Caco-2 (cell line): ENCODE data around the gene CFAP206. TPM values are rescaled to one million over a fixed set of nuclear protein-coding genes. Genes with fewer than 3 reads are reported as not detected.
A peak's percentile ranks its signal among the peaks of the same experiment; 100 is the strongest.

Experiments
- BruUV-seq: library from RNA; stranded (reverse); fragments of 400-500 nt; replicated peaks from 2 replicates; lab custom pipeline; 2021; lab: Mats Ljungman, UMichigan
- CTCF ChIA-PET: fragments of 300-600 bp; sonication (Branson Sonifier 250); formaldehyde crosslinking; loops from one replicate; lab custom pipeline; 2022; ENCODE audit warnings: antibody characterized with exemption; lab: Charles Lee
- POLR2A ChIA-PET: fragments of 300-600 bp; sonication (Branson Sonifier 250); formaldehyde crosslinking; loops from one replicate; lab custom pipeline; 2022; ENCODE audit warnings: antibody characterized with exemption; lab: Charles Lee
- DNase-seq, 2 experiments: peaks; one replicate each; pipeline versions ENCODE4 v3.0.0 to v3.0.0-alpha.2; 2020 to 2022
- H3K27me3 ChIP-seq: replicated peaks from 2 replicates; pipeline ENCODE4 v1.6.0; 2011; ENCODE audit warnings: low read length; ENCODE audit not compliant: control insufficient read depth, insufficient read depth
- H3K36me3 ChIP-seq: 2 replicates; pipeline ENCODE4 v1.5.1; 2011; ENCODE audit warnings: low read length; ENCODE audit not compliant: control insufficient read depth, insufficient read depth
- H3K4me1 ChIP-seq: fragments of 250-450 bp; sonication (Bioruptor Pico); 2 replicates; pipeline ENCODE4 v1.5.1; 2020; ENCODE audit warnings: mild to moderate bottlenecking
- H3K4me3 ChIP-seq: 2 replicates; pipeline ENCODE4 v1.5.1; 2011; ENCODE audit warnings: low read depth, mild to moderate bottlenecking, control low read depth, low read length
- H3K9me3 ChIP-seq: fragments of 250-450 bp; sonication (Bioruptor Pico); 2 replicates; pipeline ENCODE4 v1.5.1; 2020; ENCODE audit warnings: mild to moderate bottlenecking, moderate library complexity
- H3K27ac Mint-ChIP-seq: one replicate; pipeline ENCODE4 v1.8.0; 2022; ENCODE audit warnings: mixed read lengths; ENCODE audit not compliant: unreplicated experiment
- H3K27me3 Mint-ChIP-seq: one replicate; pipeline ENCODE4 v1.8.0; 2022; ENCODE audit warnings: mixed read lengths; ENCODE audit not compliant: insufficient read depth, unreplicated experiment
- H3K36me3 Mint-ChIP-seq: one replicate; pipeline ENCODE4 v1.8.0; 2022; ENCODE audit warnings: mild to moderate bottlenecking, mixed read lengths; ENCODE audit not compliant: insufficient read depth, unreplicated experiment
- H3K4me1 Mint-ChIP-seq: one replicate; pipeline ENCODE4 v1.8.0; 2022; ENCODE audit warnings: low read depth, mixed read lengths; ENCODE audit not compliant: unreplicated experiment
- H3K4me3 Mint-ChIP-seq: one replicate; pipeline ENCODE4 v1.8.0; 2022; ENCODE audit warnings: mild to moderate bottlenecking, moderate library complexity, mixed read lengths; ENCODE audit not compliant: unreplicated experiment
- H3K9me3 Mint-ChIP-seq: one replicate; pipeline ENCODE4 v1.8.0; 2022; ENCODE audit warnings: mixed read lengths; ENCODE audit not compliant: unreplicated experiment
- intact Hi-C: fragments of 100-400 bp; cut with micrococcal nuclease; formaldehyde crosslinking; loops from one replicate; pipeline ENCODE4 v1.10.0; 2022; ENCODE audit not compliant: unreplicated experiment
- total RNA-seq: library from RNA; stranded (reverse); gene quantifications from 2 replicates; pipeline ENCODE4 v1.2.3, GENCODE V29; 2022
- TF ChIP-seq, protein P1 (sequence below), 2 experiments: fragments of 200-600 bp in 1 of 2; IDR thresholded peaks; 1 replicate in 1 of 2; 2 replicates in 1 of 2; pipeline versions ENCODE4 v1.5.1 to v1.8.0; 2011 to 2022; ENCODE audit warnings: antibody characterized with exemption in 1 of 2, control low read depth in 1 of 2, inconsistent platforms in 1 of 2, low read depth in 1 of 2, low read length in 1 of 2, mild to moderate bottlenecking in 1 of 2, moderate library complexity in 1 of 2; ENCODE audit not compliant: insufficient read depth in 1 of 2, severe bottlenecking in 1 of 2, unreplicated experiment in 1 of 2

The CFAP206 gene
- total RNA-seq, 1 experiment from 2014 or later: not detected

DNA sequence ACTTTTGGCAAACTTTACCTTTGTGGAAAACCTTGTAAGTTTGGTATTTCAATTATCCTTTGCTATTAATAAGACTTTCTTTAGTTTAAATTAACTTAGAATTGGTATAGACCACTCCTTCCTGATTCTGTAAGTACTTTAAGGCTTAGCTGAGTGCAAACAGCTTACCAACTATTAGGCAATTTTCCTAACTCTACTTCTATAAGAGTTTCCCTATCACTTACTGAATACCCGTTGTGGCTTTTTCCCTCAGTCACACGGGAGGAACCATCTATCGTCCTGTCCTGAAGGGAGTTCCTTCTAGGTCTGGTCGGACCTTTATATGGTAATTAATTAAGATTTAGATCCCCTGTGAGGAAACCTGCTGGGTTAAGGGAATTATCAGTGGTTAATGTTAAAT, 74.6 kb downstream of the CFAP206 start:
- Mint-ChIP-seq H3K4me3 (no peak overlapping the region), H3K27ac (no peak overlapping the region), H3K27me3 (no peaks in the 10 kb centered on the region), H3K4me1 (peaks cover 6% of the 10 kb centered on the region), H3K9me3 (peaks cover 17% of the 10 kb centered on the region), H3K36me3 (peaks cover 16% of the 10 kb centered on the region)
- DNase-seq: no peak
- no peaks in the 10 kb centered on the region for H3K27me3 ChIP-seq
- ChIA-PET CTCF (no interaction called here), POLR2A (no interaction called here)
- H3K36me3 ChIP-seq: no peaks in the 10 kb centered on the region; the same call in 1 of the 2 replicates
- H3K9me3 ChIP-seq: no peaks in the 10 kb centered on the region
- H3K4me3 ChIP-seq: no peak overlapping the region
- intact Hi-C loops: no loop called here
- H3K4me1 ChIP-seq: 0 out of 2 replicates have a peak, but pooled peaks cover 8% of the 10 kb centered on the region
- TF ChIP-seq, protein P1, sequence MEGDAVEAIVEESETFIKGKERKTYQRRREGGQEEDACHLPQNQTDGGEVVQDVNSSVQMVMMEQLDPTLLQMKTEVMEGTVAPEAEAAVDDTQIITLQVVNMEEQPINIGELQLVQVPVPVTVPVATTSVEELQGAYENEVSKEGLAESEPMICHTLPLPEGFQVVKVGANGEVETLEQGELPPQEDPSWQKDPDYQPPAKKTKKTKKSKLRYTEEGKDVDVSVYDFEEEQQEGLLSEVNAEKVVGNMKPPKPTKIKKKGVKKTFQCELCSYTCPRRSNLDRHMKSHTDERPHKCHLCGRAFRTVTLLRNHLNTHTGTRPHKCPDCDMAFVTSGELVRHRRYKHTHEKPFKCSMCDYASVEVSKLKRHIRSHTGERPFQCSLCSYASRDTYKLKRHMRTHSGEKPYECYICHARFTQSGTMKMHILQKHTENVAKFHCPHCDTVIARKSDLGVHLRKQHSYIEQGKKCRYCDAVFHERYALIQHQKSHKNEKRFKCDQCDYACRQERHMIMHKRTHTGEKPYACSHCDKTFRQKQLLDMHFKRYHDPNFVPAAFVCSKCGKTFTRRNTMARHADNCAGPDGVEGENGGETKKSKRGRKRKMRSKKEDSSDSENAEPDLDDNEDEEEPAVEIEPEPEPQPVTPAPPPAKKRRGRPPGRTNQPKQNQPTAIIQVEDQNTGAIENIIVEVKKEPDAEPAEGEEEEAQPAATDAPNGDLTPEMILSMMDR (IDR thresholded peaks at IDR 0.05; ENCODE audit: insufficient read depth in 1 of 2, low read depth in 1 of 2, low read length in 1 of 2, severe bottlenecking in 1 of 2, unreplicated experiment in 1 of 2): no peak
- no TSS peak for BruUV-seq

DNA sequence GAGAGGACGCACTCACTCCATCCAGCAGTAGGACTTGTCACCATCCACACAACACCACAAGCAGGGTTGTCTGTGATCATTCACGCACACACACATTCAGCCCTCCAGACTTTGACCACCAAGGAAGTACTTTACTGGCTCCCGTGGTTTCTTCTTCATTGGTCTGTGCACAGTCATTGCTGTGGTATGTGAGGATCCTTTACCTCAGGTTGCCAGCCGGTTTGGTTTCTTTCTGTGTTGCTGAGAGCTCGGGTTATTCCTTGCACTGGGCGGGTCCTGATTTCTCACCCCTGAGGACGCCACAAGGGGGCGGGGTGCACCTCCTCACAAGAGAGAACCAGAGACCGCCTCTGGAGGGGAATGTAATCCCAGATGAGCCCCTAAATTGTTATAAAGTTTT, 76.2 kb downstream of the CFAP206 start:
- no peaks in the 10 kb centered on the region; the same call in 1 of the 2 replicates for H3K36me3 ChIP-seq
- no peaks in the 10 kb centered on the region for H3K27me3 ChIP-seq
- POLR2A ChIA-PET: no interaction called here
- Mint-ChIP-seq H3K9me3 (peaks cover 17% of the 10 kb centered on the region), H3K4me3 (no peak overlapping the region), H3K4me1 (peaks cover 6% of the 10 kb centered on the region), H3K27me3 (no peaks in the 10 kb centered on the region), H3K36me3 (peaks cover 16% of the 10 kb centered on the region), H3K27ac (peak overlapping the region; percentile 66)
- 0 out of 2 replicates have a peak, but pooled peaks cover 8% of the 10 kb centered on the region for H3K4me1 ChIP-seq
- no TSS peak for BruUV-seq
- TF ChIP-seq, protein P1 (IDR thresholded peaks at IDR 0.05; ENCODE audit: insufficient read depth in 1 of 2, low read depth in 1 of 2, low read length in 1 of 2, severe bottlenecking in 1 of 2, unreplicated experiment in 1 of 2): peak in 1 of 2 experiments; percentile 14
- intact Hi-C loops: no loop called here
- no peaks in the 10 kb centered on the region for H3K9me3 ChIP-seq
- H3K4me3 ChIP-seq: no peak overlapping the region
- DNase-seq: peak; percentile 52 to 68
- CTCF ChIA-PET: no interaction called here

DNA sequence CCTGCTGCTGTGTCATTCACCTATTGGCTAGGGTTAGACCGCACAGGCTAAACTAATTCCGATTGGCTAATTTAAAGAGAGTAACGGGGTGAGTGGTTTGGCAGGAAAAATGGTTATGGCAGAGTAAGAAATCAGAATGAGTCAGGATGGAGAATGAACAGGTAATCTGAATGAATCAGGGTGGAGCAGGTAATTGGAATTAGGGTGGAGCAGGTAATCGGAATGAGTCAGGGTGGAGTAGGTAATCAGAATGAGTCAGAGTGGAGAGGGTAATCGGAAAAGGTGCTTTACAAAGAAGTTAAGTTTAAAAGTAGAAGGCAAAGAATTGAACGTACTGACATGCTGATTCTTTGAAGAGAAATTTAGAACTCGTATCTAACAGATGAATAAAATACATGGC, 76.7 kb downstream of the CFAP206 start:
- H3K36me3 Mint-ChIP-seq: peaks cover 16% of the 10 kb centered on the region
- H3K4me1 Mint-ChIP-seq: peaks cover 6% of the 10 kb centered on the region
- H3K4me1 ChIP-seq: 0 out of 2 replicates have a peak, but pooled peaks cover 8% of the 10 kb centered on the region
- no peak for DNase-seq
- H3K9me3 Mint-ChIP-seq: peaks cover 17% of the 10 kb centered on the region
- H3K4me3 ChIP-seq: no peak overlapping the region
- no peaks in the 10 kb centered on the region for H3K27me3 Mint-ChIP-seq
- H3K27me3 ChIP-seq: no peaks in the 10 kb centered on the region
- no peak overlapping the region for H3K4me3 Mint-ChIP-seq
- H3K36me3 ChIP-seq: no peaks in the 10 kb centered on the region; the same call in 1 of the 2 replicates
- H3K9me3 ChIP-seq: no peaks in the 10 kb centered on the region
- ChIA-PET POLR2A (no interaction called here), CTCF (no interaction called here)
- TF ChIP-seq, protein P1 (IDR thresholded peaks at IDR 0.05; ENCODE audit: insufficient read depth in 1 of 2, low read depth in 1 of 2, low read length in 1 of 2, severe bottlenecking in 1 of 2, unreplicated experiment in 1 of 2): no peak
- BruUV-seq: no TSS peak
- no peak overlapping the region for H3K27ac Mint-ChIP-seq
- intact Hi-C loops: no loop called here
